GM21576 (cell line): ENCODE results near the gene VIT.
"Not testable (repeated sequence)": the region's sequence is repeated elsewhere in the genome, so short reads cannot be mapped to it uniquely, and the experiment has no call there.

ENCODE experiments used
- ATAC-seq: cut with Tn5 transposase; IDR thresholded peaks from one replicate; pipeline ENCODE4 v1.9.1; 2021; ENCODE audit warnings: mild to moderate bottlenecking, moderate library complexity; ENCODE audit not compliant: unreplicated experiment

VIT gene

DNA sequence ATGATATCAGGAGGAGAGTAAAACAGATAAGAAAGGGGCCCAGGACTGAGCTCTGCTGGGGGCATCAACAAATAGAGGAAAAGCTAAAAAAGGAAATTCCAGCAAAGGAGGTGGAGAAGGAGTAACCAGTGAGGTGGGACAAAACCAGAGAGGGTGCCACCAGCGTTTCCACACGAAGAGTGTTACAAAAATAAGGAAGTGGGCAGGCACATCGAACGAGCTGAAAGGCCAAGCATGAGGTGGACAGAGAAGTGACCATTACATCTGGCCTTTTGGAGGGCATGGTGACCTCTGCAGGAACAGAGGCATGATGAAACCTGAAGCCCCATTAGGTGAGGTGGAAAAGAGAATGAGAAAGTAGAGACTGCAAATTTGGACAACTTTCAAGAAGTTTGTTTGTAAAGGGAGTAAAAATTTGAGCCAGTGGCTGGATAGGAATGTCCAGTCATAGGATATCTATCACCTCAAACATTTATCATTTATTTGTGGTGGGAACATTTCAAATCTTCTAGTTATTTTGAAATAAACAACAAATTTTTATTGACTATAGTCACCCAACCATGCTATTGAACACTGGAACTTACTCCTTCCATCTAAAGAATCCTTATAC, 18.4 kb upstream of the VIT start:
- no peak for ATAC-seq

DNA sequence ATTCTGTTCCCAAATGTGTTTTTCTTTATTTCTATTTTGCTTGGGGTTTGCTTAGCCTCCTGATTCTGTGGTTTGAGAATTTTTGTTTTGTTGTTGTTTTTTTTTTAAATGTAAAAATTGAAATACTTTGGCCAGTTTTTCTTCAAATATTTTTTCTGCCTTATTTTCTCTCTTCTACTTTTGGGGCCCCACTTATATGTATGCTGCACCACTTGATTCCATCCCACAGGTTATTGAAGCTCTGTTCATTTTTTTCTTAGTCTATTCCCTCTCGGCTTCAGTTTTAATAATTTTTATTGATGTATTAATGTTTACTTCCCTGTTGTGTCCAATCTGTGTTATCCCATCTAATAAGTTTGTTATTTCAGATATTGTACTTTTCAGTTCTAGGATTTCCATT, 17.7 kb upstream of the VIT start:
- ATAC-seq, result no peak

DNA sequence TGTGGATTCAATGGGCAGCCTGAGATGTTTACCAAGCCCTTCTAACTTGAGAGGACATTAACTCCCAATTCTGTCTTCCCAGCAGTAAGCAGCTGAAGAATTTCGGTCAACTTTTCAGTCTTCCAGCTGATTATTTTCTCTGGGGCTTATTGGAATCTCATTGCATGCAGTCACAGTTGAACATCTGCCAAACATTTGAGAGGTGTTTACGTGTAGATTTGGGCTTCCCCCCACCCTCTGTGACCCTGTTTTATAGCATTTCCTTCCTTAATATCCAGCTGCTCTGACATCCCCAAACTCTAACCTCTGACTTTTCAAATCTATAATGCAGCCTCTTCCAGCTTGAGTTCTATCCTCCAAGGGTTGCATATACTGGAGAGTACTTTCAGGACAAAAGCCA, 16.5 kb upstream of the VIT start:
- no peak for ATAC-seq

DNA sequence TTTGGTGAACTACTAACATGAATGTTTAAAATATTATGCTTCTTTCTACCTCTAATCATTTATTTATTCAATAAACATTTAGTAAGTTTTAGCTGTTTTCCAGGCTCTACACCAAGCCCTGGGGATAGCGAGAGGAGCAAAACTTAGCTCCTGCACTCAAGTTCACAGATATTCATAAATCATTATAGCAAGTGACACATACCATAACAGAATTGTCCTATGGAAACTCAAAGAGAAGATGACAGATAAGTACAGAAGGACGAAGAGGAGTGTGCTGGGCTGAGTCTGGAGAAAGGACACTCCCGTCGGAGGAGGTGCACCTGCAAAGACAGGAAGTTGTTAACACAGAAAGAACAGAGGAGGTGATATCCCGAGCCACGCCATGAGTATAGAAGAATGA, 13.9 kb upstream of the VIT start:
- no peak for ATAC-seq

DNA sequence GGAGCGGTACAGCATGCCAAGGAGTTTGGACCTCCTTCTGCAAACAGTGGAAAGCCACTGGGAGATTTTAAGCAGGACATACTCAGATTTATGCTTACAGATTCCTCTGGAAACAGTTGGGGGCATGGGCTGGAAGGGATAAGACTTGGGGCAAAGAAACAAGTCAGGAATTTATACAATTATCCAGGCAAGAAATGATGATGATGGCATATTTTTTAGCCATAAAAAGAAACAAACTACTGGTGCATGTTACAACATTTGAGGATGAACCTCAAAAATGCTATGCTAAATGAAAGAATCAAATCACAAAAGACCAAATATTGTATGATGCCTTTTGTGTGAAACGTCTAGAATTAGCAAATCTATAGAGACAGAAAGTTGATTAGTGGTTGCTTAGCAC, 13.5 kb upstream of the VIT start:
- ATAC-seq, result no peak

DNA sequence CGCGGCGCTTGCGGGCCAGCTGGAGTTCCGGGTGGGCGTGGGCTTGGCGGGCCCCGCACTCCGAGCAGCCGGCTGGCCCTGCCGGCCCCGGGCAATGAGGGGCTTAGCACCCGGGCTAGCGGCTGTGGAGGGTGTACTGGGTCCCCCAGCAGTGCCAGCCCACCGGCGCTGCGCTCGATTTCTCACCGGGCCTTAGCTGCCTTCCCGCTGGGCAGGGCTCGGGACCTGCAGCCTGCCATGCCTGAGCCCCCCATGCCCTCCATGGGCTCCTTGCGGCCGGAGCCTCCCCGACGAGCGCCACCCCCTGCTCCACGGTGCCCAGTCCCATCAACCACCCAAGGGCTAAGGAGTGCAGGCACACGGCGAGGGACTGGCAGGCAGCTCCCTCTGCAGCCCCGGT, 8.2 kb upstream of the VIT start:
- ATAC-seq, result not testable (repeated sequence)

DNA sequence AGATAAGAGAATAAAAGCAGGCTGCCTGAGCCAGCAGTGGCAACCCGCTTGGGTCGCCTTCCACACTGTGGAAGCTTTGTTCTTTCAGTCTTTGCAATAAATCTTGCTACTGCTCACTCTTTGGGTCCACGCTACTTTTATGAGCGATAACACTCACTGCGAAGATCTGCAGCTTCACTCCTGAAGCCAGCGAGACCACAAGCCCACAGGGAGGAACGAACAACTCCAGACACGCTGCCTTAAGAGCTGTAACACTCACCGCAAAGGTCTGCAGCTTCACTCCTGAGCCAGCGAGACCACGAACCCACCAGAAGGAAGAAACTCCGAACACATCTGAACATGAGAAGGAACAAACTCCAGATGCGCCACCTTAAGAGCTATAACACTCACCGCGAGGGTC, 7.5 kb upstream of the VIT start:
- ATAC-seq, result not testable (repeated sequence)

DNA sequence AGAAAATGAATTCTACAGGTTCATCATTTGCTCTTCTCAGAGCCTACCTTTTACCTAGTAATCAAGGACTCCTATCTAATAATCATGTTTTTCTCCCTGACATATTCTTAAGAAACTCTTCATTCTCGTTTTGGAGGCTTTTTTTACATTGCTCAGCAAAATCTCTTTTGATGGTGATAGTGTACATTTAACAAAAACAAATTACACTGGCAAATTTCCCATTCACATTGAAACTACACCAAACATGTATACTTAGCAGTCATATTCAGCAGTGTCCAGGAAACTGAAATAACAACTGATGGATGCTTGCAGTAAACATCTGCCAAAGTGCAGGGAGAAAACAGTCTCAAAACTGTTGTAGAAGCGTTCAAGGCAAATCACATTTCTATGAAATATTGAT, 4.4 kb upstream of the VIT start:
- no peak for ATAC-seq

DNA sequence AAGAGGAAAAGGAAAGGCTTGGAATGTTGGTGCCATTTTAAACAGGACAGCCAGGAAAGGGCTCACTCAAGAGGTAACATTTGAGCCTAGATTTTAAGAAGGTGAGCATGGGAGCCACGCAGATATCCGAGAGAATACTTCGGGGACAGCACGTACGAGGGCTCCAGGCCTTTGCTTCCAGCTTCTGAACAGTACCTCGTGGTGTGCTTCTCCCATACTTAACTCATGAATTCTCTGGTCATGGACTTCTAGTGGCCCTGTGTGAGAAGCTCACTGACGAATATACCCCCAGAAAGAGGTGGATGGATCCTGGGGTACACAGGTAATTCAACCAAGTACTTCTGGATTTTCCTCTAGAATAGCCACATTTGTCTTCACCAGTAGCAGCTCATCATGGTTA, 2.7 kb upstream of the VIT start:
- ATAC-seq, result no peak

DNA sequence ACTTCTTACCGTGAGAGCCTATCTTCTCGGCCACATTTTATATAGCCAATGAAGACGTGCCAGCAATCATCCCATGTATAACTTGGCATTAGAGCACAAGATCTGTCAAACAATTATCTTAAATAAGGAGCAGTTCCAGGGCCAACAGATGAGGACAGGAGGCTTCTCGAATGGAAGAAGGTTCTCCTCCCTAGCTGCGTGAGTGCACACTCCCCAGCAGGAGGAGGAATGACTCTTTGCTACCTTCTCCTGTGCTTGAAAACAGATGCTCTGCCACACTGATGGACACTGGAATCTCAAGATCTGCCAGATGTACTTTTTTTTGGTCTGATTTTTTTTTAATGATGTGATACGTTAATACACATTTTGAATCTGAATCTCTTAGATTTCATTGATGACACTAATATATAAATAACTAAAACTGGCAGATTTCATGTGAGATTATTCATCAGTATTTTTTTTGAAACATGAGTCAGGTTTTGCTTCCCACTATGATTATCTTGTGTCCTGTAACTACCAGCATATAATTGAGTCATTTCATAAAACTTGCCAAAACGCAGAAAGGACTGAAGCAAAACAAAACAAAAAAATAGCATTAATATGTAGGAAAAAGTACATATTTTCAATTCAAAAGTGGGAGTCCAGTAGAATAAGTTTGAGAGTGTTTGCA, 626 bp upstream of the VIT start:
- no peak for ATAC-seq

DNA sequence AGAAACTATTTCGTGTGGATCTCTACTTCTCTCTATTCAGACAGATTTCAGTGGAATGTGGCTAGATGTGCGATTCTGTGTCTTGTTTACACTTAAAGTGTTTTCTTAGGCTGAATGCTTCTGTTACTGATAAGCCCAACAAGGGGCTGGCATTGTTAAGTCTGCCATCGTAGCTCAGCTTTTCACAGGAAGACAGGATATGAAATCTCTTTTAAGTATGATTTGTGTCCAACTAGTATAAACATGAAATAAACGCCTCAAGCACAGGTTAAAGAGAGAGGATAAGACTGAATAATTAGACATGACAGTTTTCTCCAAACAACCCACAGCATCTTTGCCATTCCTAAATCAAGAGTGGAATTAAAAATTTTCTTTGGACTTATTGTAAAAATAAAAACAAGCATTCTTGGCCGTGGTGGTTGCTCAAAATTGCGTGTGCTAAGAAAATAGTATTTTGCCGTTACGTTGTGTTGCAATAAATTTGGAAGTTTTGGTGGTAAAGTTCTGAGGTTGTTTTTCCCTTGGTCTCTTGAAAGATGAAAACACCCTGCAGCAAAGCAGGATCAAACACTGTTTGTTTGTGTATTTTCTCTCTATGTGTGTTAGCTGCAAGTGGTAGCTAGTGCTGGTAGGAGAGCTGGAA, 1.0 kb downstream of the VIT start:
- ATAC-seq, result no peak

DNA sequence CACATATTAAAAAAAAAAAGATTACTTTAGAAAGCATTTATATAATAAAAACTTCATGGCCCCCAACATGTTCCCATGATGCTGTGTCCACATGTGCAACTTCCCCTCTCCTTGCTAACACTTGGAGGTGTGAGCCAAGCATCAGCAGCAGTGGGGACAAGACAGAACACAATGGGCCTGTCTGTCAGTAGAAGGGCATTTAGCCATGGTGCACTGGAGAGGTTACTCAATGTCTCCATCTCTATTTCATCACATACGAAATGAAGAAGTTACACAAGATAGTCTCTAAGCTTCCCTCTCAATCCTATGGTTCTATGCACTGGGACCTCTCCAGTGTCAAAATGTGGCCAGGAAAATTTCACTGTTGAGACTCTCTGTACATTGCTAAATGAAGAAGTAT, 2.5 kb downstream of the VIT start:
- ATAC-seq, result no peak

DNA sequence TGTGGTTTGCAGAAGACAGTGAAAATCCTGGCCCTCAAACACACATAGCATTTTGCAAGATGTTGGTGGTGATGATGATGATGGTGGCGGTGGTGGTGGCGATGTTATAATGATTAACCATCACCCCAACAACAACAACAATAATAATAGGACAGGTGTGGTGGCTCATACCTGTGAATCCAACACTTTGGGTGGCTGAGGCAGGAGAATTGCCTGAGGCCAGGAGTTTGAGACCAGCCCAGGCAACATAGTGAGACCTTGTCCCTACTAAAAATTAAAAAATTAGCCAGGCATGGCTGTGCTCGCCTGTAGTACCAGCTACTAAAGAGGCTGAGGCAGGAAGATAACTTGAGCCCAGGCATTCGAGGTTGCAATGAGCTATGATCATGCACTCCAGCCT, 3.8 kb downstream of the VIT start:
- no peak for ATAC-seq

DNA sequence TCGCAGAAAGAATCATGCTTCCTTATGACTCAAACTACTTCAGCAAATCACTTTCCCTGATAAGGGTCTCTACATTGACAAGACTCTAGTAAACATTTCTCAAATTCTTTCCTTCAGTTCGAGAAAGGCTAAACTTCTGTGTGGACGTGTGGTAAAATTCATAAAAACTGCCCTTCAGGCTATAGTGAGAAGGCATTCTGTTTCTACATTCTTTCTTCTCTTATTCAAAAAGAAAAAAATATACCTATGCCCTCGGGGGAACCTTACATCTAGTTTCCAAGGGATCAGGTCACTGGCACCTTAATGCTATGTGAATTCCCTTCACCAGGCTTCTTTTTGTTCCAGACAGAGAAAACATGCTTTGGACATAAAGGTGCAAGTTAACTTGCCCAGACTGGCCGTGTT, 4.9 kb downstream of the VIT start:
- ATAC-seq, result no peak

DNA sequence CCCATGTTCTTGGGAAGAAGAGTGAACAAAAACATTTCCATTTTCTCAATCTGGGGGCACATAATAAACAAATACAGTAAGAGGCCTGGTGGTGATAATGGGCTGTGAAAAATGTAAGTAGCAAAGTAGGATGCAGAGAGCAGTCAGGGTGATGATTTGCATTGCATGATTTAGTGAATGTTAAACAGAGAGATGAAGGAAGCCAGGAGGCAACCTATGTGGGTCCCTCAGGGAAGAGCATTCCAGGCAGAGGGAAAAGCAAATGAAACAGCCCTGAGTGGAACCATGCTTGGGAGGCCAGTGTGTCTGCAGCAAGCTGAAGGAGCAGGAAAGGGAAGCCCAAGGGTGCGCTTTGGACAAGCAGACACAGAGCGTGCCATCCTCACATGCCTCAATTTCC, 5.4 kb downstream of the VIT start:
- ATAC-seq, result no peak

DNA sequence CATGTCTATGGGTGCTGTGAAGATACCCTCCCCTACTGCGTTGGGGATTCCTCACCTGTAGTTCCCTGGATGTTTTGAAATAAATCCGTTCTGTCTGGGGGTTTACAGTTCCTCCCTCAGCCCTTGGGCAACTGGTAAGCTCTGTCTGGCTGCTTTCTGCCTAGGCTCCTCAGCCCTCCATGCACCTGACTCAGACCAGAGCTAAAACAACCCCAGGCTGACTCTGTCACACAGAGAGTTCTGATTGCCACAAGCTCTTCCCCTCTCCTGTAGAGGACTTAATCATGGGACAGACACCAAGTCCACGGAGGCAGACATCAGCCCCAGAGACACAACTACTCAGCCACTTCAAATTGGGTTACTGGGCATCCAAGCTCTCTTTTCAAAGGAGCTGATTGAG, 6.3 kb downstream of the VIT start:
- no peak for ATAC-seq

DNA sequence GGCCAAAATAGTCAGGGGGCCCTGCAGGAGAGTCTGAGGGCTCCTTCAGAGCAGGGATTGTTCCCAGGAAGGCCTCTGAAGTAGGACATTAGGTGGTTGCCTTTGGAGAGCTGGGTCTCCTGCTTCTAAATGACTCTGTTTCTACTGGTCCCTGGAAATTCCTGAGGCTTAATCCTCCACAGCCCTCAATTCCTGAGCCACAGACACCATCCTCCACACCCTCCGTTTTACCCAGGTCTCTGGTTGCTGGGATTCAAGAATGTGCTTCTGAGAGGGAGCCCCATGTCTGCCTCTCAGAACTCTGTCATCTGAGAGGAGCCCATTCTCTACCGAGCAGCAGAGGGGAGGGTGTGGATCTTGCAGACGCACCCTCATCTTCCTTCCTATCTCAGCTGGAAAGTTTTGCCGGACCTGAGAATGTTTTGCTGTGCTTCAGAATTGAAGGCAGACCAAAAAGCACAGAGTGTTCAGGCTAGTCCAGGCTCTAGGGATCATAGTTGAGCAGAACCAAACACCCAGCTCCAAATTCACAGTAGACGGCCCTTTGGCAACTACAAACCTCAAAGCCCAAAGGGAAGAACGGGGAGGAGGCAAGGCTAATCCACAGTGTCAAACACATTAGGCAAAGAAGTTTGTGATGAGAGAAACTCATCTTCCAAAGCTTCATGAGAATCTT, 8.1 kb downstream of the VIT start:
- ATAC-seq, result no peak

DNA sequence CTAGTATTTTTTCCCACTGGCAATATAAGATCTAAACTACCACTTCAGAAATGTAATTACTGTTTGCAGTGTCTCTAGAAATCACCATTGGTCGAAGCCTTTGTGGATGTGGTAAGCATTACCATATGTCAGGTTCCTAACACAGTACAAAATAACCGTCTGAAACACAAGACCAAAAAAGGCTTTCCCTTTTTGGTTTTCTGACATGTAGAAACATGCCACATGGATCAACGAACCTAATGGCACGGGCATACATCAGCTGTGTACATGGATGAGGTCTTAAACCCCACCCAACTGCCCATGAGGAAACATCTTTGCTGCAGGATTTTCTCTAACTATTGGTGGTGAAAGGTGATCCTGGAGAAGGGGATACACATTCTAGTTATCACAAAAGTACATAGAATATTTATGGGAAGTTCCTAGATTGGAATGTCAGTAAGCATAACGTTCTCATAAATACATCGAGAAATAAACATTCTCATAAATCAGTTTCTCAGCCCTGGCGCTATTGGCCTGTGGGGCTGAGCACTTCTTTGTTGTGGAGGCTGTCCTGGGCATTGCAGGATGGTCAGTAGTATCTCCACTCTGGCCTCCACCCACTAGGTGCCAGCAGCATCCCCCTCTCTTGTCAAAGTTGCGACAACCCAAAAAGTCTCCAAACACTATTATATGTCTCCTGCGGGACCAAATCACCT, 9.0 kb downstream of the VIT start:
- no peak for ATAC-seq

DNA sequence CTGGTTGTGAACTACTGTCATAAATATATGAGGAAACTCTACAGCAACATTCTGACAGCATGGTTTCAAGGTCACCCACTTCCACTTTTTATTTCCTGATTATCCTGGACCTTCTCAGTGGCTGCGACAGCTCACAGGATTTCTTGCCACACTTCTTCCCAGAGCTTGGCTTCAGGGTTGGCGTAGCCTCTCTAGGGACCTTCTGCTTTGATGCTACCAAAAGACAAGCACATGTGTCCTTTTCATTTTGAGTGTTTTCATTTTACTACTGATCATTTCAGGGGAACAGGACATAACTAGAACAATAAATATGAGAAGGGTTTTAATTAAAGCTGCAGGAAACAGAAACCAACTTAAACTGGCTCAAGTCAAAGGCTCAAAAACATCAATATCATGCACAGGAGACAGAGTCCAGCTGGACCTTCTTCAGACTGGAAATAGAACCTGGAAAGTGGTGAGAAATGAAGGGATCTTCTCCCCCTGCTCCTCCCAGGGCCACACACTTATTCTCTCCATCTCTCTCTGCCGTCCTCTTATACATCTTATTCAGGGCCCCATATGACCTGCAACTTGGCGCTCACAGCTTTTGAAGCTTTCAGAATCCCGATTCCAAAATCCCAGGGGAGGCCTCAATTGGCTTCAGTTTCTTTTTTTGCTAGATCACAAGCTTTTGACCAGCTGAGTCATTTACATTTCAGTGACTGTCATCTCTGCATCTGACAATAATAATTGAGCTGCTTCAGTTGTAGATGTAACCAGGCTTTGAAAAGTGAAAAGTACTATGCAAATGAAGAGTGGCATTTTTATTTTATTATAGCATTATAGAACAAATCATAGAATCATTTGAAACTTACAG, 9.7 kb downstream of the VIT start:
- ATAC-seq, result no peak

DNA sequence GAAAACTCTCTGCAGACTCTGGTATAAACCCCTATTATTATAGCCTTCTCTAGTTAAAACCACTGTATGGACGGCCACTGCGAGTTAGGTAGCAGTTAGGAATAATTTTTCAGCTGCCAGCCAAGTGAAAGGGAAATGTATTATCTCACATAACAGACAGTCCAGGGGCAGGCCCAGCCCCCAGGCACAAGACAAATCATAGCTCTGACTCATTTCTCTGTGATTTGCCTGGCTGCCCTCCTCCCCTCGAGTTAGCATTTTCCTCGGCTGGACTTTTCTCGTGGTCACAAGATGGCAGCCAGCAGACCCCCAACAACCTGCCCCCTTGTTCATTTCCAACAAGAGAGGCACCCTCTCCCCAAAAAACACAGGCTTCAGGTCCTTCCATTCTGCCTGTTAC, 10.5 kb downstream of the VIT start:
- ATAC-seq, result no peak
